GM12878 (cell line): ENCODE results near the gene POGZ. TPM values are rescaled to one million over a fixed set of nuclear protein-coding genes. Genes with fewer than 3 reads are reported as not detected.

Experiments used
- ATAC-seq: fragments of 200-7000 bp; cut with Tn5 transposase; 3 replicates; pipeline ENCODE4 v1.9.1; 2020; ENCODE audit warnings: mild to moderate bottlenecking, moderate library complexity
- BruUV-seq: library from RNA; stranded (reverse); fragments of 400-500 nt; replicated peaks from 2 replicates; lab custom pipeline; 2021; lab: Mats Ljungman, UMichigan
- CTCF ChIA-PET: fragments of 300-600 bp; sonication (Branson Sonifier 250); formaldehyde crosslinking; extraction: SDS; loops from one replicate; lab custom pipeline; 2021; ENCODE audit warnings: inconsistent platforms; lab: Yijun Ruan, JAX
- POLR2A ChIA-PET: fragments of 350-600 bp; formaldehyde crosslinking; extraction: SDS; loops from one replicate; lab custom pipeline; 2021; ENCODE audit warnings: inconsistent platforms; lab: Charles Lee
- RAD21 ChIA-PET: fragments of 300-600 bp; sonication (Branson Sonifier 250); formaldehyde crosslinking; loops from one replicate; lab custom pipeline; 2023; ENCODE audit warnings: antibody characterized with exemption; ENCODE audit not compliant: unreplicated experiment; lab: Charles Lee
- SMC1A ChIA-PET: fragments of 300-600 bp; sonication (Branson Sonifier 250); formaldehyde crosslinking; loops from one replicate; lab custom pipeline; 2023; ENCODE audit not compliant: unreplicated experiment, uncharacterized antibody; lab: Charles Lee
- DNase-seq: peaks from one replicate; pipeline ENCODE4 v3.0.0-alpha.2; 2011; ENCODE audit warnings: low read depth, low spot score
- FAIRE-seq: peaks from 3 replicates; lab custom pipeline; 2011; peaks lifted over from hg19 to GRCh38; lab: Jason Lieb, UNC
- H2AFZ ChIP-seq: 2 replicates; pipeline ENCODE4 v1.6.0; 2011; ENCODE audit warnings: low read depth, low read length, control low read depth; ENCODE audit not compliant: control insufficient read depth
- H3K27ac ChIP-seq: 2 replicates; pipeline ENCODE4 v1.5.1; 2011; ENCODE audit warnings: control low read depth; ENCODE audit not compliant: control insufficient read depth, insufficient read depth
- H3K27me3 ChIP-seq, 2 experiments: replicated peaks in 1 of 2; 2 replicates each; pipeline versions ENCODE4 v1.6.0 to v1.6.1; 2011; ENCODE audit warnings: low read length in 1 of 2; ENCODE audit not compliant: control insufficient read depth in 2 of 2, insufficient read depth in 2 of 2
- H3K36me3 ChIP-seq, 2 experiments: 2 replicates each; pipeline ENCODE4 v1.5.1; 2011; ENCODE audit warnings: low read length in 1 of 2; ENCODE audit not compliant: control insufficient read depth in 2 of 2, insufficient read depth in 2 of 2
- H3K4me1 ChIP-seq: 2 replicates; pipeline ENCODE4 v1.6.1; 2011; ENCODE audit warnings: mild to moderate bottlenecking, low read length, moderate library complexity, mixed read lengths; ENCODE audit not compliant: control insufficient read depth, insufficient read depth
- H3K4me2 ChIP-seq: 2 replicates; pipeline ENCODE4 v1.6.0; 2011; ENCODE audit warnings: control low read depth; ENCODE audit not compliant: control insufficient read depth, insufficient read depth
- H3K4me3 ChIP-seq: fragments of 200-600 bp; sonication (generic); 2 replicates; pipeline ENCODE4 v1.5.1; 2016
- H3K79me2 ChIP-seq: 2 replicates; pipeline ENCODE4 v1.6.0; 2011; ENCODE audit warnings: low read length; ENCODE audit not compliant: control insufficient read depth, insufficient read depth
- H3K9ac ChIP-seq: 2 replicates; pipeline ENCODE4 v1.8.0; 2011; ENCODE audit warnings: low read length, control low read depth, mixed read lengths; ENCODE audit not compliant: control insufficient read depth, insufficient read depth
- H3K9me3 ChIP-seq: replicated peaks from 3 replicates; pipeline ENCODE4 v1.5.1; 2011; ENCODE audit warnings: mild to moderate bottlenecking, low read length; ENCODE audit not compliant: control insufficient read depth, insufficient read depth
- H4K20me1 ChIP-seq: 2 replicates; pipeline ENCODE4 v1.6.0; 2011; ENCODE audit not compliant: control insufficient read depth, insufficient read depth
- POLR2A ChIP-seq: IDR thresholded peaks from 2 replicates; pipeline ENCODE4 v1.6.1; 2011; ENCODE audit warnings: low read depth, mild to moderate bottlenecking, low read length
- TARDBP ChIP-seq: IDR thresholded peaks from 2 replicates; pipeline ENCODE4 v1.6.1; 2016; ENCODE audit warnings: borderline replicate concordance
- WGBS: methylation state at CpG from one replicate; pipeline ENCODE4 v1.1.6; 2016; ENCODE audit warnings: low lambda C conversion rate; ENCODE audit not compliant: insufficient replicate concordance, insufficient coverage; ENCODE audit errors: missing lambda C conversion rate; 5-methylcytosine and 5-hydroxymethylcytosine counted together
- in situ Hi-C: fragments of 300-500 bp; cut with MboI; formaldehyde crosslinking; loops from 9 replicates; pipeline ENCODE4 v1.14.3; 2018; ENCODE audit warnings: mixed read lengths
- intact Hi-C: fragments of 100-400 bp; cut with micrococcal nuclease; formaldehyde crosslinking; loops from one replicate; pipeline ENCODE4 v1.14.2; 2022; ENCODE audit not compliant: unreplicated experiment
- polyA plus RNA-seq, 11 experiments: library from polyadenylated mRNA; depleted of rRNA in 4 of 11; unstranded in 6 of 11; stranded (reverse) in 5 of 11; fragments of >200 nt; fragmentation: Nextera tagmentation in 4 of 11; fragmentation: Illumina TruSeq in 1 of 11; extraction: Ambion mirVana in 4 of 11; extraction: Trizol in 1 of 11; gene quantifications; 1 replicate in 1 of 11; 2 replicates in 10 of 11; pipeline versions ENCODE4 v1.2.1 to v1.2.3, GENCODE V29; 2011 to 2016; ENCODE audit warnings: inconsistent platforms in 2 of 11, missing spikeins in 2 of 11, low read depth in 1 of 11
- total RNA-seq, 4 experiments: library from RNA; depleted of rRNA in 3 of 4; stranded (reverse); fragments of >200 nt in 3 of 4; fragmentation: Illumina TruSeq in 1 of 4; extraction: Trizol in 1 of 4; gene quantifications; 2 replicates each; pipeline versions ENCODE4 v1.2.1 to v1.2.3, GENCODE V29; 2013 to 2021
- TF ChIP-seq, protein P1 (sequence below): IDR thresholded peaks from 2 replicates; pipeline ENCODE4 v1.6.1; 2011; ENCODE audit warnings: mild to moderate bottlenecking, low read depth, low read length, moderate library complexity; ENCODE audit not compliant: insufficient replicate concordance

Gene POGZ
- total and polyA plus RNA-seq, 10 of the 15 experiments (the other 5 are each of a cell fraction or from before 2014, with no cell fraction given) = 11.3 to 80.6 (median 35.8) TPM

DNA sequence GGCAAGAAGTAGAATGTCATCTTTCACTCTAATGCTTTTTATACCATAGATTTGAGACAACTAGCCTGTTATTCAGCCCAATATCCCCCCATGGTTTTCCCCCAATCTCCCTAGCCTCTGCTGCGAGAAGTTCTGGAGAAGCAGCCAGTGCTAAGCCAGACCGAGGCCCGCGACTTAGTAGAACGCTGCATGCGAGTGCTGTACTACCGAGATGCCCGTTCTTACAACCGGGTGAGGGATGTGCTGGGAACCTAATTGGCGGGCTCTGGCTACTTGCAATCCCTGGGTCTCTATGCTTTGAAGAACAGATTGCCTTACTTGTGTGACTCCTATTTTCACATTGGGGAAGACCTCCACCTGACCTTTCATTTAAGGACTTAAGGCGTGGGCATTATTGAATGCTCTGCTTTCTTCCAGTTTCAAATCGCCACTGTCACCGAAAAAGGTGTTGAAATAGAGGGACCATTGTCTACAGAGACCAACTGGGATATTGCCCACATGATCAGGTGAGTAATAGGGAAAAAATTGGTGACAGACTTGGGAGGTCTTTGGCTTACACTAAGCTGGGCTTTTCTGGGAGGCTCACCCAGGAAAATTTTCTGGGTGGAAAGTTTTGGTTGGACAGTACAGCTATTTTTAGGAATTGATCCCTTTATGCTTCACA lies 58.0 kb downstream of the POGZ start:
- no peak for DNase-seq
- no peak for FAIRE-seq
- 96% methylated on average over 13 of the region's 13 CpGs for WGBS
- CTCF ChIA-PET = interaction anchor here (2.0 to 2.2 kb wide), 2 partner anchors 100 to 120 kb away, joined by 4 to 16 read pairs; no protein-coding TSS in a partner anchor
- no peaks in the 10 kb centered on the region for H3K27me3 ChIP-seq
- peaks cover 9% of the 10 kb centered on the region for H3K4me1 ChIP-seq
- no peak for TF ChIP-seq TARDBP
- TF ChIP-seq POLR2A = peak; percentile 50
- TF ChIP-seq, protein P1, sequence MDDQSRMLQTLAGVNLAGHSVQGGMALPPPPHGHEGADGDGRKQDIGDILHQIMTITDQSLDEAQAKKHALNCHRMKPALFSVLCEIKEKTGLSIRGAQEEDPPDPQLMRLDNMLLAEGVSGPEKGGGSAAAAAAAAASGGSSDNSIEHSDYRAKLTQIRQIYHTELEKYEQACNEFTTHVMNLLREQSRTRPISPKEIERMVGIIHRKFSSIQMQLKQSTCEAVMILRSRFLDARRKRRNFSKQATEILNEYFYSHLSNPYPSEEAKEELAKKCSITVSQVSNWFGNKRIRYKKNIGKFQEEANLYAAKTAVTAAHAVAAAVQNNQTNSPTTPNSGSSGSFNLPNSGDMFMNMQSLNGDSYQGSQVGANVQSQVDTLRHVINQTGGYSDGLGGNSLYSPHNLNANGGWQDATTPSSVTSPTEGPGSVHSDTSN = no peak
- H3K4me3 ChIP-seq = peak overlapping the region; percentile 88
- in situ Hi-C loops (no loop called here), intact Hi-C loops (no loop called here)
- RAD21 ChIA-PET = interaction anchor here (0.7 to 1.4 kb wide), 3 partner anchors 62 to 120 kb away, joined by 3 to 5 read pairs (median 3); no protein-coding TSS in a partner anchor
- SMC1A ChIA-PET = interaction anchor here (1.1 to 3.9 kb wide), 5 partner anchors 10 to 100 kb away, joined by 3 to 14 read pairs (median 8); no protein-coding TSS in a partner anchor
- peaks cover 22% of the 10 kb centered on the region for H3K79me2 ChIP-seq
- 0 out of 2 replicates have a peak overlapping the region, but pooled peaks have one; percentile 99 for H3K9ac ChIP-seq
- peaks cover 5% of the 10 kb centered on the region; the same call in 1 of the 2 replicates for H4K20me1 ChIP-seq
- H3K27ac ChIP-seq = no peak overlapping the region
- no TSS peak for BruUV-seq
- POLR2A ChIA-PET = interaction anchor here (1.2 to 1.5 kb wide), 2 partner anchors 11 to 74 kb away, joined by 3 to 4 read pairs; no protein-coding TSS in a partner anchor
- peaks cover 11 to 41% of the 10 kb centered on the region in 2 experiments for H3K36me3 ChIP-seq
- no peak for ATAC-seq
- H3K4me2 ChIP-seq = peak overlapping the region; percentile 89
- no peak overlapping the region for H2AFZ ChIP-seq
- no peaks in the 10 kb centered on the region for H3K9me3 ChIP-seq
